HTERT RPE-1 (cell line): ENCODE results near the gene OR4E2.
"Not testable (repeated sequence)": the region's sequence is repeated elsewhere in the genome, so short reads cannot be mapped to it uniquely, and the experiment has no call there.

Source experiments
- in situ Hi-C: fragments of 300-500 bp; cut with MboI; formaldehyde crosslinking; loops from 4 replicates; pipeline ENCODE4 v1.14.3; 2020; ENCODE audit warnings: low sequenced_read_pairs

OR4E2 gene

DNA sequence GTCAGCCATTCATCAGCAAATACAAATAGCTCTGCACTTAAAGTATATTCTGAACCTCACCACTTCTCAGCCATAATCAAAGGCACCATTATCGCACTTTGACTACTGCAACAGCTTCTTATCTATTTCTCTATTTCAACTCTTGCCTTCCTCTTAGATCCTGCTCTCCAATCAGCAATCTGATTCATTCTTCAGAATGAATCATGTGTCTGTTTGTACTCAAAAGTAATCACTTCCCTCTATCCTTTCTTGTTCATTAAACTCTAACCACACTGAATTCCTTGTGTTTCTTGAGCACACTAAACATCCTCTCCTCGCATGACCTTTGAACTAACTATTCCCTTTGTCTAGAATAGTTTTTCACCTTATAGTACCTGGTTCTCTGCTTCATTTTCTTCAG is 32.8 kb downstream of the OR4E2 start:
- in situ Hi-C loops, result no loop called here

DNA sequence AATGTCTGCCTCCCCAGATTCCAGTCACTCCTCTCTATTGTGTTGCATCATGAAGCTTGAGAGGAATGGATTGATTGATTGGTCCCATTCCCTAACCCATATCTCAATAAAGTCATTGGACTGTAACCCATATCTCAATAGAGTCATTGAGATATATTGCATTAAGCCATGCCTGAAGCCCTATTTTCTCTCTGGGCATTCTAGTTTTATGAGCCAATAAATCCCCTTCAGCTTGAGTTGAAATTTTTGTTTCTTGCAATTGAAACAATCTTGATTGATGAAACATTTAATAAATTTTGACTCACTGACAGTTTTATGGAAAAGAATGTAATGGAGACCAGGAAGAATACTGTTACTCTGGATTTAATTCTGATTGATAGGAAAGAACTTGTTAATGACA is 40.8 kb downstream of the OR4E2 start:
- in situ Hi-C loops, result no loop called here

DNA sequence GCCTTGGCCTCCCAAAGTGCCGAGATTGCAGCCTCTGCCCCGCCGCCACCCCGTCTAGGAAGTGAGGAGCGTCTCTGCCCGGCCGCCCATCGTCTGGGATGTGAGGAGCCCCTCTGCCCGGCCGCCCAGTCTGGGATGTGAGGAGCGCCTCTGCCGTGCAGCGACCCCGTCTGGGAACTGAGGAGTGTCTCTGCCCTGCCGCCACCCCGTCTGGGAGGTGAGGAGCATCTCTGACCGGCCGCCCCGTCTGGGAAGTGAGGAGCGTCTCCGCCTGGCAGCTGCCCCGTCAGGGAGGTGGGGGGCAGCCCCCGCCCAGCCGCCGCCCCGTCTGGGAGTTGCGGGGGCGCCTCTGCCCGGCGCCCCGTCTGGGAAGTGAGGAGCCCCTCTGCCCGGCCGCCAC is 44.0 kb downstream of the OR4E2 start:
- in situ Hi-C loops, result not testable (repeated sequence)

DNA sequence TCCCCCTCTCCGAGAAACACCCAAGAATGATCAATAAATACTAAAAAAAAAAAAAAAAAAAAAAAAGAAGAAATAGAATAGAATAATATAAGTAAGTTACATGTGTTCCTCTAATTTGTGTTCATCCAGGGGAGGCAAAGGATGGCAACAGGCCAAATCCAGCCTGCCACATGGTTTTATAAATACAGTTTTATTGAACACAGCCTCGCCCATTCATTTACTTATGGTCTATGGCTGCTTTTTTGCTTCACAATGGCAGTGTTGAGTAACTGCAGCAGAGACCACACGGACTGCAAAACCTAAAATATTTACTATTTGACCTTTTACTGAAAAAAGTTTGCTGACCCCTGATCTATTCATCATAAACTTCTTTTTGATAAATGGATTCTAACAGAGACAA is 44.9 kb downstream of the OR4E2 start:
- in situ Hi-C loops, result not testable (repeated sequence)

DNA sequence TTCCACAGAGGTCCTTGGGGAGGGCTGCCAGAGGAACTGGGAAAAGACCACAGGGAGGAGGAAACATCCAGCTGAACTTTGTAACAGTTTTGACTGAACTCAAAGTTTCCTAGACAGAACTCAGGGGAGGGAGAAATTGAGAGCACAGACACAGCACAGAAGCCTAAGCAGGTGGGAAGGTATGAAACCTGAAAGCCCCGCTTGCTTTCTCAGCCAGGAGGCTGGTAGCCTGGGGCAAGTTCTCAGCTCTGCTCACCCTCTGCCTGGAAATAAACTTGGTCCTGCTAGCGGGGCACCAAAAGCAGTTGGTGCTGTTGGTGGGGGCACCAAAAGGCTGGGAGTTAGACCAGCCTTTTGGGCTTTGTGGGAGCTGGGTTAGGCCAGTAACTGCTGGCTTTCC is 45.9 kb downstream of the OR4E2 start:
- in situ Hi-C loops, result no loop called here

GRCh38 chr14:21702316-21702715 is 48.7 kb downstream of the OR4E2 start:
- in situ Hi-C loops, result no loop called here

- in situ Hi-C loops, result no loop called here
Observed at GRCh38 chr14:21703357-21704326, 50.0 kb downstream of the OR4E2 start.

- in situ Hi-C loops, result no loop called here
Observed at GRCh38 chr14:21704338-21704737, 50.7 kb downstream of the OR4E2 start.

DNA sequence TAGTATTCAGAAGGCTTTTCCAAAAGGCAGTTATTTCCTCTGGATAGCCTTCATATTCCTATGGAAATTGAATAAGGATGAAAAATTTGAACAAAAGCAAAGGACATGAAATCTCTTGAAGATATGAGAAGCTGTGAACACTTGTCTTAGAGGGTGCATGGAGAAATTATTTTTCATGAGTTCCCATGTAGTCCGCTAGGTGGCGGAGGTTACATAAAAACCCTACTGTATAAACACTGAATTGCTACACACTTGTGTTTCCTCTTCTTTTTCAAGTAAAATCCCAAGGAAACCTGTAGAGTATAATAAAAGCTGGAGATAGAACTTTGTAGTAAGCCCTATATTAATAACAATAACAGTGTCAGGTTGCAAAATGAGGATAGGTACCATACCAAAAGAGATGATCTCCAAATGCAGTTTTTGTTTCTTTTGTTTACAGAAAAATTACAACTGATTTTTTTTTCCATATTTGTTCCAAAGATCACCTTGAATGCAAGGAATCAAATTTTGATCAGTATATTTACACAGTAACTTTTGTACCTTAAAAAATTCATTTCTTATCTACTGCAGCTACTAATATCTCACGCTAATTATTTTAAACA is 57.8 kb downstream of the OR4E2 start:
- in situ Hi-C loops, result no loop called here

GRCh38 chr14:21712036-21712435 is 58.4 kb downstream of the OR4E2 start:
- in situ Hi-C loops, result no loop called here

DNA sequence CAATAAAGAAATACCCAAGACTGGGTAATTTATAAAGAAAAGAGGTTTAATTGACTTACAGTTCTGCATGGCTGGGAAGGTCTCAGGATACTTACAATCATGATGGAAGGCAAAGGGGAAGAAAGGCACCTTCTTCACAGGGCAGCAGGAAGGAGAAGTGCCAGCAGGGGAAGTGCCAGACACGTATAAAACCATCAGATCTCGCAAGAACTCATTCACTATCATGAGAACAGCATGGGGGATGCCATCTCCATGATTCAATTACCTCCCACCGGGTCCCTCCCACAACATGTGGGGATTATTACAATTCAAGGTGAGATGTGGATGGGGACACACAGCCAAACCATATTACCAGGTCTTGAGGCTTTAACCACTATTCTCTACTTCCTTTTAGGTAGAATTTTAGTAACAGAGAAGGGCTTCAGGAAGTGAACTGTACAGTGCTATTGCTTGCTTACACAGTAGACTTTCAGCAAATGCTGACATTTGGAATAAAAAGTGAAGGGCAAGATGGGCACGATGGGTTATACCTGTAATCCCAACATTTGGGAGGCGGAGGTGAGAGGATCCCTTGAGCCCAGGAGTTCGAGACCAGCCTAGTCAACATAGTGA is 60.8 kb downstream of the OR4E2 start:
- in situ Hi-C loops, result no loop called here
